Astrocyte (in vitro differentiated cells and primary cell): Measurements from ENCODE around the gene BROX. TPM values are rescaled to one million over a fixed set of nuclear protein-coding genes. Genes with fewer than 3 reads are reported as not detected.
A peak's percentile ranks its signal among the peaks of the same experiment; 100 is the strongest.

Experiments
- DNase-seq: peaks from one replicate; pipeline ENCODE4 v3.0.0-alpha.2; 2010; ENCODE audit warnings: low read depth
- FAIRE-seq: peaks from 2 replicates; lab custom pipeline; 2011; peaks lifted over from hg19 to GRCh38; lab: Jason Lieb, UNC
- H2AFZ ChIP-seq: 2 replicates; pipeline ENCODE4 v1.6.0; 2012; ENCODE audit warnings: low read depth, low read length, inconsistent platforms
- H3K27ac ChIP-seq: 2 replicates; pipeline ENCODE4 v1.5.1; 2011; ENCODE audit warnings: low read depth, low read length, inconsistent platforms
- H3K27me3 ChIP-seq: 2 replicates; pipeline ENCODE4 v1.6.0; 2011; ENCODE audit warnings: low read length, inconsistent platforms; ENCODE audit not compliant: insufficient read depth
- H3K36me3 ChIP-seq: 2 replicates; pipeline ENCODE4 v1.5.1; 2011; ENCODE audit warnings: low read length, inconsistent platforms; ENCODE audit not compliant: insufficient read depth
- H3K4me1 ChIP-seq: 2 replicates; pipeline ENCODE4 v1.5.1; 2011; ENCODE audit warnings: low read length, inconsistent platforms; ENCODE audit not compliant: insufficient read depth
- H3K4me2 ChIP-seq: 2 replicates; pipeline ENCODE4 v1.6.0; 2012; ENCODE audit warnings: low read length, inconsistent platforms
- H3K4me3 ChIP-seq: 2 replicates; pipeline ENCODE4 v1.5.1; 2011; ENCODE audit warnings: low read depth, mild to moderate bottlenecking, low read length, inconsistent platforms; ENCODE audit not compliant: insufficient read depth
- H3K79me2 ChIP-seq: 2 replicates; pipeline ENCODE4 v1.6.0; 2012; ENCODE audit warnings: mild to moderate bottlenecking, low read length, inconsistent platforms; ENCODE audit not compliant: insufficient read depth
- H3K9ac ChIP-seq: 2 replicates; pipeline ENCODE4 v1.6.0; 2012; ENCODE audit warnings: mild to moderate bottlenecking, low read length, inconsistent platforms
- H3K9me3 ChIP-seq: 2 replicates; pipeline ENCODE4 v1.5.1; 2012; ENCODE audit warnings: low read depth, mild to moderate bottlenecking, low read length, inconsistent platforms; ENCODE audit not compliant: insufficient read depth
- H4K20me1 ChIP-seq: 2 replicates; pipeline ENCODE4 v1.6.0; 2012; ENCODE audit warnings: low read length, inconsistent platforms; ENCODE audit not compliant: insufficient read depth
- H3K27ac Mint-ChIP-seq: one replicate; pipeline ENCODE4 v1.8.0; 2021; ENCODE audit warnings: mild to moderate bottlenecking, mixed read lengths; ENCODE audit not compliant: unreplicated experiment
- H3K27me3 Mint-ChIP-seq: one replicate; pipeline ENCODE4 v1.8.0; 2021; ENCODE audit warnings: low read depth, mixed read lengths; ENCODE audit not compliant: unreplicated experiment
- H3K36me3 Mint-ChIP-seq: one replicate; pipeline ENCODE4 v1.8.0; 2021; ENCODE audit warnings: low read depth, mixed read lengths; ENCODE audit not compliant: unreplicated experiment
- H3K4me1 Mint-ChIP-seq: one replicate; pipeline ENCODE4 v1.8.0; 2021; ENCODE audit warnings: low read depth, mixed read lengths; ENCODE audit not compliant: unreplicated experiment
- H3K4me3 Mint-ChIP-seq: one replicate; pipeline ENCODE4 v1.8.0; 2021; ENCODE audit warnings: mild to moderate bottlenecking, moderate library complexity, mixed read lengths; ENCODE audit not compliant: unreplicated experiment
- H3K9me3 Mint-ChIP-seq: one replicate; pipeline ENCODE4 v1.8.0; 2021; ENCODE audit warnings: mild to moderate bottlenecking, mixed read lengths; ENCODE audit not compliant: unreplicated experiment
- EZH2 ChIP-seq: IDR thresholded peaks from 2 replicates; pipeline ENCODE4 v1.6.1; 2012; ENCODE audit warnings: mild to moderate bottlenecking, low read length, inconsistent platforms; ENCODE audit not compliant: insufficient read depth
- total RNA-seq: library from RNA; stranded (reverse); gene quantifications from 2 replicates; pipeline ENCODE4 v1.2.1, GENCODE V29; 2021
- TF ChIP-seq, protein P1 (sequence below): IDR thresholded peaks from 2 replicates; pipeline ENCODE4 v1.5.1; 2011; ENCODE audit warnings: low read depth, mild to moderate bottlenecking, inconsistent platforms, low read length, moderate library complexity; ENCODE audit not compliant: insufficient read depth

BROX gene
- total RNA-seq, 1 donor from 2014 or later = 49.5 TPM

DNA sequence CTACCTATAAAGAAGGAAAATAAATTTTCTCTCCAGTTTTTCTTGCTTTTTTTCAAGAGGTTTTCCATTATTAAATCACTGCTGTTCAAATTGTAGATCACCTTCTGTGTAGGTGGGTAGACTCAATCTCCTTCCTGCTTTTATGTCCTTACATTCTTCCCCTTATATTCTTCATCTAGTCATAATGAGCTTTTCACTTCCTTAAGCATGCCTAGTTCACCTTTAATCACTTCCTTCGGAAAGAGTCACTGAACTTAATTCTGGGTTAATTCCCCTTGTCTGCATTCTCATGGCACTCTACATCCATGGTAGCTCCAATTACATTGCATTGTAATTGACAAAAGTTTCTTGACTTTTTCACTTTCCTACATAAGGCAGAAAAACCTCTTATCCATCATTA, 18.5 kb downstream of the BROX start:
- no peak for DNase-seq
- FAIRE-seq = peak; percentile 26
- Histone ChIP-seq H2AFZ (no peak overlapping the region), H3K27me3 (no peaks in the 10 kb centered on the region), H3K36me3 (peaks cover 55% of the 10 kb centered on the region), H3K79me2 (no peaks in the 10 kb centered on the region), H3K4me2 (no peak overlapping the region), H3K9me3 (no peaks in the 10 kb centered on the region), H3K4me1 (no peaks in the 10 kb centered on the region), H3K27ac (no peak overlapping the region), H3K9ac (no peak overlapping the region), H4K20me1 (no peaks in the 10 kb centered on the region), H3K4me3 (no peak overlapping the region)
- TF ChIP-seq EZH2 = no peak
- no peak overlapping the region for H3K27ac Mint-ChIP-seq
- H3K4me1 Mint-ChIP-seq = no peaks in the 10 kb centered on the region
- H3K27me3 Mint-ChIP-seq = no peaks in the 10 kb centered on the region
- no peaks in the 10 kb centered on the region for H3K9me3 Mint-ChIP-seq
- no peak overlapping the region for H3K4me3 Mint-ChIP-seq
- H3K36me3 Mint-ChIP-seq = peaks cover 6% of the 10 kb centered on the region

DNA sequence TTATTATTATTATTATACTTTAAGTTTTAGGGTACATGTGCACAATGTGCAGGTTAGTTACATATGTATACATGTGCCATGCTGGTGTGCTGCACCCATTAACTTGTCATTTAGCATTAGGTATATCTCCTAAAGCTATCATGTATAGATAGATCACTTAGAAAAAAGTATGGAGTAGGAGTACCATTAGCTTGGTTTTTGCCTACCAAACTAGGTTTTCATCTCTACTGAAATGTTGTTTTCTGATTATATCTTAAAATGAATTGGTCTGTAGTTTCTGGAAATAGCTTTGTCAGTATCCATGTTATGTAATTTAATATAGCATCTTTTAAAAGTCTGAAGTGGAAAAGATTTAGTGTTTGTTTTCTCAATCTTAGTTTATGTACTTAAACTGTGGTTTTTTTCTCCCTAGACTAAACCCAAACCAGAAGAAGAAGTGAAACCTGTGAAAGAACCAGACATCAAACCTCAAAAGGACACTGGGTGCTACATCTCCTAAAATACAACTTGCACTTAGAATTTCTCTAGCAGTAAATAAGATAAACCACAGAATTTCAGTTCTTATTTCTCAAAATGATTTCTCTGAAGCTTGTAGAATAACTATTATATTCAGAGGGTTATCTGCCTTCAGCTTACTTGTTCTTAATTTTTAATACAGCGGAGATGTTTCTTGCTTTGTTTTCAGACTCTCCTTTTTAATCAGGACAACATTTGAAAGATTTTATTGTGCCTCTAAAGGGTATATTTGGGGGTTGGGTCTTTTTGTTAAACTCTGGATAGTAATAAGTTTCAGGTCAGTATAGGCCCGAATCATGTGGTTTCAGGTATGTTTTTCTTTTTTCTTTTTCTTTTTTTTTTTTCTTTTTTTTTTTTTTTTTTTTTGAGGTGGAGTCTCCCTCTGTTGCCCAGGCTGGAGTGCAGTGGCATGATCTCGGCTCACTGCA, 20.1 kb downstream of the BROX start:
- no peaks in the 10 kb centered on the region for H4K20me1 ChIP-seq
- no peaks in the 10 kb centered on the region for H3K4me1 Mint-ChIP-seq
- H3K36me3 Mint-ChIP-seq = peaks cover 5% of the 10 kb centered on the region
- no peak overlapping the region for H3K4me3 Mint-ChIP-seq
- H3K9me3 Mint-ChIP-seq = no peaks in the 10 kb centered on the region
- no peak for TF ChIP-seq EZH2
- TF ChIP-seq, protein P1, sequence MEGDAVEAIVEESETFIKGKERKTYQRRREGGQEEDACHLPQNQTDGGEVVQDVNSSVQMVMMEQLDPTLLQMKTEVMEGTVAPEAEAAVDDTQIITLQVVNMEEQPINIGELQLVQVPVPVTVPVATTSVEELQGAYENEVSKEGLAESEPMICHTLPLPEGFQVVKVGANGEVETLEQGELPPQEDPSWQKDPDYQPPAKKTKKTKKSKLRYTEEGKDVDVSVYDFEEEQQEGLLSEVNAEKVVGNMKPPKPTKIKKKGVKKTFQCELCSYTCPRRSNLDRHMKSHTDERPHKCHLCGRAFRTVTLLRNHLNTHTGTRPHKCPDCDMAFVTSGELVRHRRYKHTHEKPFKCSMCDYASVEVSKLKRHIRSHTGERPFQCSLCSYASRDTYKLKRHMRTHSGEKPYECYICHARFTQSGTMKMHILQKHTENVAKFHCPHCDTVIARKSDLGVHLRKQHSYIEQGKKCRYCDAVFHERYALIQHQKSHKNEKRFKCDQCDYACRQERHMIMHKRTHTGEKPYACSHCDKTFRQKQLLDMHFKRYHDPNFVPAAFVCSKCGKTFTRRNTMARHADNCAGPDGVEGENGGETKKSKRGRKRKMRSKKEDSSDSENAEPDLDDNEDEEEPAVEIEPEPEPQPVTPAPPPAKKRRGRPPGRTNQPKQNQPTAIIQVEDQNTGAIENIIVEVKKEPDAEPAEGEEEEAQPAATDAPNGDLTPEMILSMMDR = no peak
- H3K79me2 ChIP-seq = no peaks in the 10 kb centered on the region
- H3K27ac ChIP-seq = no peak overlapping the region
- no peak overlapping the region for H3K9ac ChIP-seq
- FAIRE-seq (no peak), DNase-seq (no peak)
- H3K4me2 ChIP-seq = no peak overlapping the region
- H3K36me3 ChIP-seq = peaks cover 46% of the 10 kb centered on the region
- no peaks in the 10 kb centered on the region for H3K27me3 ChIP-seq
- no peaks in the 10 kb centered on the region for H3K27me3 Mint-ChIP-seq
- H2AFZ ChIP-seq = no peak overlapping the region
- H3K27ac Mint-ChIP-seq = no peak overlapping the region
- no peaks in the 10 kb centered on the region for H3K9me3 ChIP-seq
- H3K4me1 ChIP-seq = no peaks in the 10 kb centered on the region
- H3K4me3 ChIP-seq = no peak overlapping the region

DNA sequence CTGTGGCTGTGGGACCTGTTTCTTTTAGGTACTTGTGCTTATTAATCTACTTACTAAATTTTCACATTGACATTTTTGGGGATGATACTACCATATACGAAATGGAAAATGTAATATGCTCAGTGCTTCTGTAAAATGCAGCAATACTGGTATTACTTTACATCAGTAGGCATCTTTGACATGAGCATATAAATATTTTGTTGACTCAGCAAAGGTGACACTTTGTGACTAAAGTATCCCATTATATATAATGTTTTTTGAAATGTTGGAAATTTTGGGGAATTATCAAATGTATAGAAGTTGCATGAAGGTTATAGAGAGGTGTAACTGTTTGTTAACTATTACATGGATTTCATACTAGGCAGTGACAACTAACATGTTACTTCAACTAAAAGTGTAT, 22.4 kb downstream of the BROX start:
- H3K27ac Mint-ChIP-seq = no peak overlapping the region
- Histone ChIP-seq H2AFZ (no peak overlapping the region), H3K9me3 (no peaks in the 10 kb centered on the region), H3K27me3 (no peaks in the 10 kb centered on the region), H3K9ac (no peak overlapping the region), H4K20me1 (no peaks in the 10 kb centered on the region), H3K4me1 (no peaks in the 10 kb centered on the region), H3K79me2 (no peaks in the 10 kb centered on the region), H3K36me3 (peaks cover 35% of the 10 kb centered on the region), H3K4me2 (no peak overlapping the region), H3K27ac (no peak overlapping the region), H3K4me3 (no peak overlapping the region)
- TF ChIP-seq EZH2 = no peak
- TF ChIP-seq, protein P1 = no peak
- no peak overlapping the region for H3K4me3 Mint-ChIP-seq
- H3K4me1 Mint-ChIP-seq = no peaks in the 10 kb centered on the region
- no peaks in the 10 kb centered on the region for H3K27me3 Mint-ChIP-seq
- peaks cover 4% of the 10 kb centered on the region for H3K36me3 Mint-ChIP-seq
- no peaks in the 10 kb centered on the region for H3K9me3 Mint-ChIP-seq
- DNase-seq (no peak), FAIRE-seq (no peak)
